Stimulated activated CD8-positive, alpha-beta memory T cell treated with anti-CD3 and anti-CD28 coated beads, Interleukin-7, amount 100 ng/mL, for 1 hour (primary cell): ENCODE measurements around the gene WFDC1.

Experiments used
- DNase-seq, 2 donors: peaks; one replicate each; pipeline ENCODE4 v3.0.0-alpha.2; 2020; ENCODE audit warnings: low read depth in 2 of 2

WFDC1 gene, protein sequence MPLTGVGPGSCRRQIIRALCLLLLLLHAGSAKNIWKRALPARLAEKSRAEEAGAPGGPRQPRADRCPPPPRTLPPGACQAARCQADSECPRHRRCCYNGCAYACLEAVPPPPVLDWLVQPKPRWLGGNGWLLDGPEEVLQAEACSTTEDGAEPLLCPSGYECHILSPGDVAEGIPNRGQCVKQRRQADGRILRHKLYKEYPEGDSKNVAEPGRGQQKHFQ

DNA sequence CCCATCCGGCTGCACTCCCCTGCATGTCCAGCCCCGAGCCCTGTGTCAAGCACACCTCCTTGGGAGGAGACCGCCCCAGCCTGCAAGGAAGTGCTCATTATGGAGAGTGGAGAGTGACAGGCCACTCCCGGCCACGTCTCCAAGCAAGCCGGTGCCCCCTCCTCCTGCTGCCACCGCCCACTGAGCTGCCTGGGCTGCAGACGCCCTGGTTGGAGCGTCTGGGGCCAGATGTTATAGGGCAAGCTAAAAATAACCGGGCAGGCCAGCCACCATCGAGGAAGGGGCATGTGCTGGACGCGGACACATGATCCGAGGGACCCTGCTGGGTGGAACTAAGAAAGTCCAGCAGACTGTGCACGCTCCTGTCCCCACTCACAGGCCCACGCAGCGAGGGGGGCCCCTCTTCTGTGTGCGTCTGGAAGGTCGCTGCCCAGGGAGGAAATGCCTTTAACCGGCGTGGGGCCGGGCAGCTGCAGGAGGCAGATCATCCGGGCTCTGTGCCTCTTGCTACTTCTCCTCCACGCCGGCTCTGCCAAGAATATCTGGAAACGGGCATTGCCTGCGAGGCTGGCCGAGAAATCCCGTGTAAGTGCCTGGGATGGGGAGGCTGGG, at the start of gene WFDC1:
TSS of gene WFDC1 (plus strand) at position 348 of the 612 bp plus-strand sequence. CDS start at position 442, 94 bp downstream.
- no peak for DNase-seq

DNA sequence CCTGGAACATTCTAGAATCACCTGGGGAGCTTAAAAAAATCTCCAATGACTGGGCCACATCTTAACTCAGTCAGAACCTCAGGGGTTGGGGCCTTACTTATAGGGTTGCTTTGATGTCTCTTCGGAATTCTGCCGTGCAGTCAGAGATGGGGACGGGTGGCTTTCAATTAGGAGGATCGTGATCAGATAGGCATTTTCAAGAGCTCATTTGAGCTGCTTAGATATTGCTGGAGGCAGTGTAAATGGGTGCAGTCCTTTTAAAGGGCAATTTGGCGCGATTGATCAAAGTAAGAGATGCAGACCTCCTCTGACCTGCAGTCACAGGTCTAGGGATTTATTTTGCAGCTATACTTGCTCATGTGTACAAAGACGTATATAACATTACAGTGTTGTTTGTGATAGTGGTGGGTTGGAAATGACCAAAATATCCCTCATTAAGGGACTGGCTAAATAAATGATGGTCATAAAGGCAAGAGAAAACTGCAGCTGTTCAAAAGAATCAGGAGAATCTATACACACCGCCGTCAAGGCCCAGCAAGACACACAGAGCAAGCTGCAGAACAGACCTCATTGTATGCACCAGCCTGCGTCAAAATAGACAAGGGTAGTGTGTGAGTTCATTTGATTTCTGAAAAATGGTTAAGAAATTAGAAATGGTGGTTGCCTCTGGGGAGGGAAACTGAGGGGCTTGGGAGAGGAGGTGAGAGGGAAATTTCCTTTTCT, 48.6 kb upstream of the WFDC1 start:
- no peak for DNase-seq

- DNase-seq: no peak
Observed at GRCh38 chr16:84246679-84247077, 48.0 kb upstream of the WFDC1 start.

GRCh38 chr16:84247331-84247730, 47.3 kb upstream of the WFDC1 start:
- no peak for DNase-seq

GRCh38 chr16:84247844-84248243, 46.8 kb upstream of the WFDC1 start:
- DNase-seq: no peak

- DNase-seq: no peak
Observed at GRCh38 chr16:84252184-84252583, 42.5 kb upstream of the WFDC1 start.

DNA sequence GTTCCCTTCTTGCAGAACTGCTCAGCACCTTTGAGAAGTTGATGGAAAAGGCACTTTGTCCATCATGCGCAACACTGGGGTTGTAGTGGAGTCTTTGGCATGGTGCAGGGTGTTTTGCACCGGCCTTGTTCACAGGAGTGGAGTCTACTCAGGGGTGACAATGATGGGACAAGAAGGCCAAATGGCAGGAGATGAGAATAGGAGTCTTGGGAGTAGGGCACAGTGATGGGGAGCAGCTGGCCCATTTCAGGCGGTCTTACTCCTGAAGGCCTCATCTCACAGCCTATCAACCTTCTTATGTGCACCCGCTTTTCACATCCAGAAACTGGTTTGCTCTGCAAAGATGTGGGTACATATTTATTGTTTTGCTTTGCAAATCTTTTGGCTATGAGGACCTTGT, 41.5 kb upstream of the WFDC1 start:
- no peak for DNase-seq

DNA sequence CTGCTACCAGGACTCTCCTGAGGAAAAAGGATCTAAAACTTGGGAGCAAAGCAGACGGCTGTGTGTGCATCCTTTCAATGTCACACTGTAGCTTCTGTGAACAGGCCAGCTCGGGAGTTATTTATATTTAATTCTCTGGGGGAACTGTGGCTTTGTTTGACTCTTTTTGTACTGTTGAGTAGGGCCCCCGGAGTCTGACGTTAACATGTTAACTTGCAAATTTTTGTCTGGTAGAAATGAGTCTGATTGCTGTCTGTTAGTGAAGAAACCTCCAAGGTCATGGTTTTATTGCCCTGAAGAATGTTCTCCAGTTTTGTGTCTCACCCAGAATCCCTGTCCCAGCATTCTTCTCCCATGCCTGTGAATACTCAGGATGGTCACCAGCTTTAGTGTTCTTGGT, 40.6 kb upstream of the WFDC1 start:
- DNase-seq: no peak

DNA sequence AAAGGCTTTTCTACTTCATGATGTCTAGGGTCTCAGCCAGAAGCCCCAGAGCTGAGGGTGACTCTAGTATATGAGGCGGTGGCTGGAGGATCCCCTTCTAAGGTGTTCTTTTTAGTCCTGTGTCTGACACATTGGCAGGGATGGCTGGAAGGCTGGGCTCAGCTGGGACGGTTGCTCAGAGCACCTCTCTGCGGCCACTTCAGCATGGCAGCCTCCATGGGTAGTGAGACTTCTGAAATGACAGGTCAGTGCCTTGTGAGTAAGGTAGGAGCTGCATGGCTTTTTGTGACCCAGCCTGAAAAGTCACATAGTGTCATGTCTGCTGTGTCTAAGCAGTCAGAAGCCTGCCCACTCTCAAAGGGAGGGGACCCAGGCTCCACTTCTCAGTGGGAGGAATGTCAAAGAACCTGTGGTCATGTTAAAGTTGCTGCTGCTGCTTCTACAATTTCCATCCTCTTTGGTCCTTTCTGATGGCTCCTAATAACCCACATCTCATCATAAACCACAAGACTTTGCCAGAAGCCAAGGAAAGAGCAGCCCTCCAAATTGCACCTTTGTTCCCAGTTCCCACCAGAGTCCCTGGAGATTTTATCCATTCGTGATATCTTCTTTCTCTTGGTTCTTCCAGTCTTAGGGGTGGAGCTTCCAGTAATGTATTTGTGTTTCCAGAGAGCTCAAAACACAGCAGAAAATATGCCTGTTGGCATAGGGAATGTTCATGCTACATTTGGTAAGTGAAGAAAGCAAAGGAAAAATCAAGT, 39.4 kb upstream of the WFDC1 start:
- DNase-seq: no peak

DNA sequence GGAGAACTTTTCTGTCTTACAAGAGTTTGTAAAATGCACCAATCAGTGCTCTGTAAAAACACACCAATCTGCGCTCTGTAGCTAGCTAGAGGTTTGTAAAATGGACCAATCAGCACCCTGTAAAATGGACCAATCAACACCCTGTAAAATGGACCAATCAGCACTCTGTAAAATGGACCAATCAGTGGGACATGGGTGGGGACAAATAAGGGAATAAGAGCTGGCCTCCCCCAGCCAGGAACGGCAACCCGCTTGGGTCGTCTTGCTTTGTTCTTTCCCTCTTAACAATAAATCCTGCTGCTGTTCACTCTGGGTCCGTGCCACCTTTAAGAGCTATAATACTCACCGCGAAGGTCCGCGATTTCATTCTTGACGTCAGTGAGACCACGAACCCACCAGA, 36.4 kb upstream of the WFDC1 start:
- DNase-seq: no peak

DNA sequence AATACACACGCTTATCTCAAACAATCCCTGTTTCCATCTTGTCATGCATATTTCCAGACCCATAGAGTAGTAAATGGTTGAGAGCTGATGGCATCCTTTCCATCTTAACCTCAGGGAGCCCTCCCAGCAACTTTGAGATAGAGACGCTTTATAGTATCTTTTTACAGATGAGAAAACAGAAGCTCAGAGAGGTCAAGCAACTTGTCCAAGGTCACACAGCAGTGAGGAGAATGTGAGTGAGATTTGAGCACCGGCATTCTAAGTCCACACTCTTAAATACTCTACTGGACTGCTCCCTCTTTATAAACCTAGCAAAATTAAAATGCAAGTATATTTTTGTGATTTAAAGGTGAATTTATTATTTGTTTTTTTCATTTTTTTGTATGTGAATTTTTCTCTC, 35.0 kb upstream of the WFDC1 start:
- DNase-seq: no peak

DNA sequence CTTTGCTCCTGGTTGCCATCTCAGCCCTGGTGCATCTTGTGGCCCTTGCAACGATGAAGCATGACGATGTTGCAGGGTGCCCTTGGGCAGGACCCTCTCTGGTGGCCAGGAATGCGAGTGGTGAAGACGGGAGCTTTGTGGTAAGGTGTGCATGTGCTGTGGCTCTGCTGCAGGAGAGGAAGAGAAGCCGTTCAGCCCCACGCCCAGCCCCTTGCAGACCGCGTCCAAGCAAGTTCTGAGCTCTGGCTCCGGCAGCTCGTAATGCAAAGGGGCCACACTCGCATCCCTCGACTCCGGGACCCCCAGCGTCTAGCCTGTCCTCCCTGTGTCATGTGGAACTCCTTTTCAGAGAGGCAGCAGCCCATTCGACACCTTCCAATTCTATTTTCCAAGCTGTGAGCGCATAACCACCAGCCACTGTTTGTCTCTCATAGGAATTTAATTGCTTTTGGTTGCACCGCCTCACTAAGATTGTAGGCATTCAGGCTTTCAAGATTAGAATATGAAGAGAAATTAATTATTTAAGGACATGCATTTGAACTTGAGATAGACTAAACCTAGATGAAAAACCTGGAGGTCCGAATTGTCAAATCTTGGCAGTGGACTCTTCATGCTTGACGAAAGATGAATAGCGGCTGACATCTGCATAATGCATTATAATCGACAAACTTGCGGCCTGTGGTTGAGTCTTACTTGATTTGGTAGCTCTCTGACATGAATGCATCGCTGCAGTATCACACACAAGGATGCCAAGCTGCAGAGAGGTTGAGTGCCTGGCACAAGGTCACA, 33.7 kb upstream of the WFDC1 start:
- DNase-seq: no peak

GRCh38 chr16:84262031-84262430, 32.6 kb upstream of the WFDC1 start:
- no peak for DNase-seq

- no peak for DNase-seq
Observed at GRCh38 chr16:84262939-84263338, 31.7 kb upstream of the WFDC1 start.

- DNase-seq: no peak
Observed at GRCh38 chr16:84266451-84266850, 28.2 kb upstream of the WFDC1 start.

- DNase-seq: no peak
Observed at GRCh38 chr16:84267380-84267779, 27.3 kb upstream of the WFDC1 start.

GRCh38 chr16:84268291-84269040, 26.2 kb upstream of the WFDC1 start:
- DNase-seq: no peak

DNA sequence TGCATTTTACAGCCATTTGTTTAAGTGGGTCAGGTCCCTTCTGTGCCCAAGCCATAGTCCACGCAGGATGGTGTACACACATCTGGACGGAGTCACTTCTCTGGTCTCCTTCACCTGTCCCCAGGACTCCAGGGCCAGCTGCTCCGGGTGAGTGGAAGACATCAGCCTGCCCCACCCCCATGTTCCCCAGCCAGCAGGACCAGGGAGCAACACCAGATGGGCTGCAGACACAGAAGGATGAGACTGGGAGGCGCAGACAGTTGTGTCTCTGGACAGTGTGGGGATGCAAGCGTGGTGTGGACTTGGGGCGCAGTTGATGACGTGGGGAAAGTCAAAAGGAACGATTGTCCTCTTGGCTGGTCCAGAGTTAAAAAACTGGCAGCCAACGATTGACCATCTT, 24.6 kb upstream of the WFDC1 start:
- no peak for DNase-seq

GRCh38 chr16:84270531-84270930, 24.1 kb upstream of the WFDC1 start:
- no peak for DNase-seq

- DNase-seq: no peak
Observed at GRCh38 chr16:84271037-84271436, 23.6 kb upstream of the WFDC1 start.

DNA sequence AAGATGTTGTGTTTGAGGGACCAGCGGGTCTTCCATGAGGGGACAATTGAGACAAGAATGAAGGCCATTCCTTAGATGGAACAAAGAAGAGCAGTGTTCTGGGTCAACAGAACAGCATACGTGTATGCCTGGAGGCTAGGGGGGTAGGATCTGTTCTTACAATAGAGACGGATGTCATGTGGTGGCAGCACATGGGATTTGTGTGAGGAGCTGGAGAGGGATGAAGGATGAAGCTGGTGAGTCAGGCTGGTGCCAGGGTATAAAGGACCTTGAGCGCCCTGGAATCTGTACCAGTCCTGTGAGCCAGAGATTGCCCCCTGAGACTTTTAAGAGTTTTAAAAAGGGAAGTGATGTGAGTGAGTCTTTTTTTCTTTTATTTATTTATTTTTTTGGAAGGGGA, 22.8 kb upstream of the WFDC1 start:
- DNase-seq: no peak
